ENCODE measurements around the gene LARGE2. TPM values are rescaled to one million over a fixed set of nuclear protein-coding genes. Genes with fewer than 3 reads are reported as not detected.
A peak's percentile ranks its signal among the peaks of the same experiment; 100 is the strongest.

LARGE2 gene
- total RNA-seq, 6 experiments from 2014 or later = 0.43 to 3.5 (median 2.4) TPM

- H3K27me3 ChIP-seq = no peaks in the 10 kb centered on the region
- no peaks in the 10 kb centered on the region for H3K9me3 ChIP-seq
- DNase-seq = no peak
- peaks cover 0 to 24% (median 11%) of the 10 kb centered on the region in 4 donors for H3K4me1 ChIP-seq
- H3K27ac ChIP-seq = peak overlapping the region in 1 of 3 donors; percentile 26
- ATAC-seq = no peak
- 78% methylated on average over 4 of the region's 8 CpGs for WGBS (ENCODE audit: insufficient coverage, low coverage, low lambda C conversion rate, missing lambda C conversion rate)
- H3K4me3 ChIP-seq = no peak overlapping the region
- peaks cover 0 to 22% (median 3%) of the 10 kb centered on the region in 4 donors for H3K36me3 ChIP-seq
- TF ChIP-seq POLR2A (IDR thresholded peaks at IDR 0.05) = no peak
- TF ChIP-seq, protein P1, sequence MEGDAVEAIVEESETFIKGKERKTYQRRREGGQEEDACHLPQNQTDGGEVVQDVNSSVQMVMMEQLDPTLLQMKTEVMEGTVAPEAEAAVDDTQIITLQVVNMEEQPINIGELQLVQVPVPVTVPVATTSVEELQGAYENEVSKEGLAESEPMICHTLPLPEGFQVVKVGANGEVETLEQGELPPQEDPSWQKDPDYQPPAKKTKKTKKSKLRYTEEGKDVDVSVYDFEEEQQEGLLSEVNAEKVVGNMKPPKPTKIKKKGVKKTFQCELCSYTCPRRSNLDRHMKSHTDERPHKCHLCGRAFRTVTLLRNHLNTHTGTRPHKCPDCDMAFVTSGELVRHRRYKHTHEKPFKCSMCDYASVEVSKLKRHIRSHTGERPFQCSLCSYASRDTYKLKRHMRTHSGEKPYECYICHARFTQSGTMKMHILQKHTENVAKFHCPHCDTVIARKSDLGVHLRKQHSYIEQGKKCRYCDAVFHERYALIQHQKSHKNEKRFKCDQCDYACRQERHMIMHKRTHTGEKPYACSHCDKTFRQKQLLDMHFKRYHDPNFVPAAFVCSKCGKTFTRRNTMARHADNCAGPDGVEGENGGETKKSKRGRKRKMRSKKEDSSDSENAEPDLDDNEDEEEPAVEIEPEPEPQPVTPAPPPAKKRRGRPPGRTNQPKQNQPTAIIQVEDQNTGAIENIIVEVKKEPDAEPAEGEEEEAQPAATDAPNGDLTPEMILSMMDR (IDR thresholded peaks at IDR 0.05) = no peak
- intact Hi-C loops (cut with DNase I) = no loop called here
Observed at GRCh38 chr11:45935349-45936064, 13.1 kb downstream of the LARGE2 start.

- intact Hi-C loops (cut with DNase I) = no loop called here
- 92% methylated on average over 3 of the region's 4 CpGs for WGBS (ENCODE audit: insufficient coverage, low coverage, low lambda C conversion rate, missing lambda C conversion rate)
- no peak overlapping the region for H3K27ac ChIP-seq
- no peaks in the 10 kb centered on the region for H3K27me3 ChIP-seq
- peaks cover 0 to 24% (median 11%) of the 10 kb centered on the region in 4 donors for H3K4me1 ChIP-seq
- DNase-seq = no peak
- H3K9me3 ChIP-seq = no peaks in the 10 kb centered on the region
- no peak for ATAC-seq
- H3K36me3 ChIP-seq = peaks cover 0 to 22% (median 3%) of the 10 kb centered on the region in 4 donors
- TF ChIP-seq POLR2A (IDR thresholded peaks at IDR 0.05) = no peak
- TF ChIP-seq, protein P1 (IDR thresholded peaks at IDR 0.05) = no peak
- no peak overlapping the region for H3K4me3 ChIP-seq
Observed at GRCh38 chr11:45936511-45937054, 14.1 kb downstream of the LARGE2 start.

- intact Hi-C loops (cut with DNase I) = no loop called here
- TF ChIP-seq, protein P1 (IDR thresholded peaks at IDR 0.05) = no peak
- no peak for TF ChIP-seq POLR2A (IDR thresholded peaks at IDR 0.05)
- Histone ChIP-seq H3K27me3 (no peaks in the 10 kb centered on the region), H3K27ac (no peak overlapping the region), H3K4me3 (no peak overlapping the region), H3K9me3 (no peaks in the 10 kb centered on the region), H3K4me1 (peaks cover 0 to 30% (median 10%) of the 10 kb centered on the region in 4 donors), H3K36me3 (peaks cover 0 to 22% (median 3%) of the 10 kb centered on the region in 4 donors)
- no peak for DNase-seq
- 93% methylated on average over 5 of the region's 10 CpGs for WGBS (ENCODE audit: insufficient coverage, low coverage, low lambda C conversion rate, missing lambda C conversion rate)
- no peak for ATAC-seq
Observed at GRCh38 chr11:45937916-45938315, 15.5 kb downstream of the LARGE2 start.

DNA sequence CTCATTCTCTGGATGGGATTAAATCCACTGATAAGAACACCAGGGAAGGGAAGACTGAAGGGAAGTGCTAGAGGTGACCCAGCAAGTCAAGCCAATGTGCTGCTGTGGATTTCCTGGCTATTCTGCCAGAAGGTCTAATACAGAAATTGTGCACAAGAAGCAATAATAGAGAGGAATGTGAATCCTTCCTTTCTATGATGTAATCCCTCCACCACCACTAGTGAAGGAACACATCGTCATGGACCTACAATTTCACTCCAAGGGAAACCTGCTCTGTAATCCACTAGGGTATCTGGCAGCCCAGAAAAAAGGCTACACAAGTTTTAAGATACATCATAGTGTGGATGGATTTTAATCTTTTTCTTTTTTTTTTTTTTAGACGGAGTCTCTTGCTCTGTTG, 17.4 kb downstream of the LARGE2 start:
- 69% methylated on average over 2 of the region's 2 CpGs for WGBS (ENCODE audit: insufficient coverage, low coverage, low lambda C conversion rate, missing lambda C conversion rate)
- Histone ChIP-seq H3K9me3 (no peaks in the 10 kb centered on the region), H3K4me1 (peaks cover 0 to 13% (median 0%) of the 10 kb centered on the region in 4 donors), H3K4me3 (no peak overlapping the region), H3K27ac (no peak overlapping the region), H3K36me3 (peaks cover 0 to 21% (median 1%) of the 10 kb centered on the region in 4 donors), H3K27me3 (no peaks in the 10 kb centered on the region)
- ATAC-seq (no peak), DNase-seq (no peak)
- TF ChIP-seq POLR2A (IDR thresholded peaks at IDR 0.05) = no peak
- TF ChIP-seq, protein P1 (IDR thresholded peaks at IDR 0.05) = no peak
- intact Hi-C loops (cut with DNase I) = no loop called here

Measured in right lobe of liver (tissue), 6 donors.